Ishikawa (cell line): ENCODE data around the gene LRIG2.

Source experiments
- CEBPB ChIP-seq: IDR thresholded peaks from 2 replicates; pipeline ENCODE4 v1.6.1; 2012
- CREB1 ChIP-seq: IDR thresholded peaks from 2 replicates; pipeline ENCODE4 v1.6.1; 2012; ENCODE audit warnings: low read depth
- EGR1 ChIP-seq: IDR thresholded peaks from 2 replicates; pipeline ENCODE4 v1.6.1; 2012
- EP300 ChIP-seq: IDR thresholded peaks from 2 replicates; pipeline ENCODE4 v1.6.1; 2012; ENCODE audit warnings: borderline replicate concordance
- FOXM1 ChIP-seq: IDR thresholded peaks from 2 replicates; pipeline ENCODE4 v1.6.1; 2012; ENCODE audit warnings: low read depth, borderline replicate concordance
- MAX ChIP-seq: IDR thresholded peaks from 2 replicates; pipeline ENCODE4 v1.6.1; 2012
- NFIC ChIP-seq: IDR thresholded peaks from 2 replicates; pipeline ENCODE4 v1.6.1; 2012
- RAD21 ChIP-seq: IDR thresholded peaks from 2 replicates; pipeline ENCODE4 v1.6.1; 2012; ENCODE audit warnings: low read depth
- REST ChIP-seq: IDR thresholded peaks from 2 replicates; pipeline ENCODE4 v1.6.1; 2012; ENCODE audit warnings: low read depth, mild to moderate bottlenecking
- TAF1 ChIP-seq: IDR thresholded peaks from 2 replicates; pipeline ENCODE4 v1.6.1; 2012; ENCODE audit warnings: low read depth, mild to moderate bottlenecking
- TCF12 ChIP-seq: IDR thresholded peaks from 2 replicates; pipeline ENCODE4 v1.6.1; 2012; ENCODE audit warnings: low read depth
- TEAD4 ChIP-seq: IDR thresholded peaks from 2 replicates; pipeline ENCODE4 v1.6.1; 2012
- USF1 ChIP-seq: IDR thresholded peaks from 2 replicates; pipeline ENCODE4 v1.6.1; 2012
- YY1 ChIP-seq: IDR thresholded peaks from 2 replicates; pipeline ENCODE4 v1.6.1; 2012; ENCODE audit warnings: low read depth
- ZBTB7A ChIP-seq: IDR thresholded peaks from 2 replicates; pipeline ENCODE4 v1.6.1; 2012; ENCODE audit warnings: low read depth

The LRIG2 gene

GRCh38 chr1:113147073-113147625 is 74.2 kb downstream of the LRIG2 start:
- TF ChIP-seq REST = no peak
- TF ChIP-seq EGR1 = no peak
- TF ChIP-seq ZBTB7A = no peak
- no peak for TF ChIP-seq USF1
- TF ChIP-seq TAF1 = no peak
- no peak for TF ChIP-seq TEAD4
- no peak for TF ChIP-seq TCF12
- TF ChIP-seq RAD21 = no peak
- no peak for TF ChIP-seq NFIC
- TF ChIP-seq CEBPB = no peak
- no peak for TF ChIP-seq FOXM1
- no peak for TF ChIP-seq EP300
- TF ChIP-seq CREB1 = no peak
- no peak for TF ChIP-seq MAX

GRCh38 chr1:113147826-113148225 is 74.8 kb downstream of the LRIG2 start:
- TF ChIP-seq FOXM1 = no peak
- TF ChIP-seq ZBTB7A = no peak
- no peak for TF ChIP-seq MAX
- TF ChIP-seq RAD21 = no peak
- TF ChIP-seq EGR1 = no peak
- no peak for TF ChIP-seq CREB1
- no peak for TF ChIP-seq REST
- no peak for TF ChIP-seq CEBPB
- no peak for TF ChIP-seq USF1

- TF ChIP-seq EP300 = no peak
- TF ChIP-seq ZBTB7A = no peak
- peak; percentile 71 for TF ChIP-seq NFIC
Observed at GRCh38 chr1:113153116-113153803, 80.3 kb downstream of the LRIG2 start.

- TF ChIP-seq EP300 = no peak
- TF ChIP-seq TAF1 = no peak
- no peak for TF ChIP-seq FOXM1
- no peak for TF ChIP-seq NFIC
- TF ChIP-seq USF1 = no peak
- no peak for TF ChIP-seq RAD21
- TF ChIP-seq EGR1 = no peak
- no peak for TF ChIP-seq YY1
- no peak for TF ChIP-seq TEAD4
- TF ChIP-seq REST = no peak
- TF ChIP-seq CREB1 = no peak
- TF ChIP-seq CEBPB = no peak
- no peak for TF ChIP-seq MAX
- TF ChIP-seq TCF12 = no peak
Observed at GRCh38 chr1:113156368-113156767, 83.4 kb downstream of the LRIG2 start.
